GM19025 (cell line): ENCODE measurements around the gene CNTROB.
A peak's percentile ranks its signal among the peaks of the same experiment; 100 is the strongest.

Source experiments
- ATAC-seq: cut with Tn5 transposase; IDR thresholded peaks from one replicate; pipeline ENCODE4 v1.9.1; 2021; ENCODE audit warnings: mild to moderate bottlenecking, low read depth, moderate library complexity; ENCODE audit not compliant: unreplicated experiment

Gene CNTROB, protein sequence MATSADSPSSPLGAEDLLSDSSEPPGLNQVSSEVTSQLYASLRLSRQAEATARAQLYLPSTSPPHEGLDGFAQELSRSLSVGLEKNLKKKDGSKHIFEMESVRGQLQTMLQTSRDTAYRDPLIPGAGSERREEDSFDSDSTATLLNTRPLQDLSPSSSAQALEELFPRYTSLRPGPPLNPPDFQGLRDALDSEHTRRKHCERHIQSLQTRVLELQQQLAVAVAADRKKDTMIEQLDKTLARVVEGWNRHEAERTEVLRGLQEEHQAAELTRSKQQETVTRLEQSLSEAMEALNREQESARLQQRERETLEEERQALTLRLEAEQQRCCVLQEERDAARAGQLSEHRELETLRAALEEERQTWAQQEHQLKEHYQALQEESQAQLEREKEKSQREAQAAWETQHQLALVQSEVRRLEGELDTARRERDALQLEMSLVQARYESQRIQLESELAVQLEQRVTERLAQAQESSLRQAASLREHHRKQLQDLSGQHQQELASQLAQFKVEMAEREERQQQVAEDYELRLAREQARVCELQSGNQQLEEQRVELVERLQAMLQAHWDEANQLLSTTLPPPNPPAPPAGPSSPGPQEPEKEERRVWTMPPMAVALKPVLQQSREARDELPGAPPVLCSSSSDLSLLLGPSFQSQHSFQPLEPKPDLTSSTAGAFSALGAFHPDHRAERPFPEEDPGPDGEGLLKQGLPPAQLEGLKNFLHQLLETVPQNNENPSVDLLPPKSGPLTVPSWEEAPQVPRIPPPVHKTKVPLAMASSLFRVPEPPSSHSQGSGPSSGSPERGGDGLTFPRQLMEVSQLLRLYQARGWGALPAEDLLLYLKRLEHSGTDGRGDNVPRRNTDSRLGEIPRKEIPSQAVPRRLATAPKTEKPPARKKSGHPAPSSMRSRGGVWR

DNA sequence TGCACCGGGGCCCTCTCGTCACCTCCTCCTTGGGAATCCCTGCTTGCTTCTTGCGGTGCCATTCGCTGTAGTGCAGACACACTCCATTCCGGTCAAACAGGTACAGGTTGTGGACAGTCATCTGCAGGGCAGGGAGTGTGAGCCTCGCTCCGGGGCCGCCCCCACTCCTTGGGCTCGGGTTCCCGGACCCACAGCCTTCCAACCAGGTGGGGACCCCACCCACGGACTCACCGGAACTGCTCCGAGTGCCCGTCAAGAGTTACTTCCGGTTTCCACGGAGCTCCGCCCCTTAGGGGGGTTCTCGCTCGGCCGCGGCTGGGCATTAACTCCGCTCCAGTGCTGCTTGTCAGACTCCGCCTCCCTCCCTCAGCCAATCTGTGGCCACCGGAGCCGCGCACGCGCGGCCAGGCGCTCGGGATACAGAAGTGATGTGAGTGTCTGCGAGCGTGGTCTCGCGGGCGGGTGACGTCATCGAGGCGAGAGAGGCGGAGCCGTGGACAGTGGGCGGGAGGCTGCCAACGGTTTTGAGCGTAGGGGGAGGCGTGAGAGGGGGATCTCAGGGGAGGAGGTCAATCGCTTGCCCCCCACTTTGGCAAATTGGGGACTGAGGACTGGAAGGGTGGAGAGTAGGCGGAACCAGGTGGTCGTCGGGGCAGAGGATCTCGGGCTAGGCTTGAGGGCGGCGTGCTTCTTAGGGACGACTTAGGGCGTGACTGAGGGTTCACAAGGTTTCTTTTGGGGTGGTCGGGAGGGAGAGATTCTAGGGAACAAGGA lies at the start of gene CNTROB, which contains the start of gene TRAPPC1:
Gene CNTROB, plus strand, starts transcription at position 498 of the 774 bp plus-strand sequence. CDS start 874 bp downstream, outside the sequence.
Gene TRAPPC1, minus strand, starts transcription at position 238 of the 774 bp plus-strand sequence. Its CDS starts 117 bp downstream, at position 121.
- ATAC-seq = peak; percentile 91

DNA sequence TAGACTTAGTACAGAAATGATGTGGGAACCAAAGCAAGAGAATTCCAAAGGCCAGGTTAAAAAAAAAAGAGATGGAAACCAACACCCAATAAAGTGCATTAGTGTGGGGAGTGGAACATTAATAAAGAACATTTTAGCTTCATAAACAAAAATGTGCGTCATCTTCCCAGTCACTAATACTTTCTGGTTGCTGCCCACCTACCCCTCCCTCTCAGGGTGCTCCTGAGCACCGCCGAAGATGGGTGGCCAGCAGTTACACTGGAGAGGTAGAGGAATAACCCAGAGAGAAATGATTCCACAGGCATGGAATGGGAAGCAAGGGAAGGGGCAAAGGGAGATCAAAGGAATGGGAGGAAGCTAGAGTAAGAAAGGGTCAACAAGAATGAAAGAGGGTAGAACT lies 49.4 kb upstream of the CNTROB start:
- ATAC-seq = no peak

DNA sequence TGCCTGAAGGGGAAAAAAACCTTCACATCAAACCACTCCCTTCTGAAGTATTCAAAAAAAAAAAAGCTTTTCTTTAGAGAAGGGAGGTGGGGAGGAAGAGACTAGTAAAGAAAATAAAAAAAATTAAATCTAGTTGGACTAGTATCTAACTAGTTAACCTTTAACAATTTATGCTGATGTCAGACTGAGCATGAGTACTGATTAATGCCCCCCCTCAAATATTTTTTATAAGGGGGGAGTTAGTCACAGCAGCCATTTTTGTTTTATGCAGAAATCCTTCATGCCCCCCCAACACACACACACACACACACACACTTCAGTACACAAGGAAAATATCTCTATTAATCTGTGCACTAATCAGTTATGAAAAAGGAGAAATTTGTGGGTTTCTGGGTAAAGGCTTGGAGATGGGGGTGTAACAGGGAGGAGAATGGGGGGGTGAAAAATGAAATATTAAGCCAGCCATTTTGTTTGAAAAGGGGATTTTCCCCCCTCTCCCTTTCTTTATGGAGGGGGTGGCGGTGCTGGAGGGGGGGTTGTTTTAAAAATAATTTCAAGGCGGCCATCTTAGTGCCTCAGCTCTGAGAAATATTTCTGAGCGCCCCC lies 48.1 kb upstream of the CNTROB start:
- no peak for ATAC-seq

DNA sequence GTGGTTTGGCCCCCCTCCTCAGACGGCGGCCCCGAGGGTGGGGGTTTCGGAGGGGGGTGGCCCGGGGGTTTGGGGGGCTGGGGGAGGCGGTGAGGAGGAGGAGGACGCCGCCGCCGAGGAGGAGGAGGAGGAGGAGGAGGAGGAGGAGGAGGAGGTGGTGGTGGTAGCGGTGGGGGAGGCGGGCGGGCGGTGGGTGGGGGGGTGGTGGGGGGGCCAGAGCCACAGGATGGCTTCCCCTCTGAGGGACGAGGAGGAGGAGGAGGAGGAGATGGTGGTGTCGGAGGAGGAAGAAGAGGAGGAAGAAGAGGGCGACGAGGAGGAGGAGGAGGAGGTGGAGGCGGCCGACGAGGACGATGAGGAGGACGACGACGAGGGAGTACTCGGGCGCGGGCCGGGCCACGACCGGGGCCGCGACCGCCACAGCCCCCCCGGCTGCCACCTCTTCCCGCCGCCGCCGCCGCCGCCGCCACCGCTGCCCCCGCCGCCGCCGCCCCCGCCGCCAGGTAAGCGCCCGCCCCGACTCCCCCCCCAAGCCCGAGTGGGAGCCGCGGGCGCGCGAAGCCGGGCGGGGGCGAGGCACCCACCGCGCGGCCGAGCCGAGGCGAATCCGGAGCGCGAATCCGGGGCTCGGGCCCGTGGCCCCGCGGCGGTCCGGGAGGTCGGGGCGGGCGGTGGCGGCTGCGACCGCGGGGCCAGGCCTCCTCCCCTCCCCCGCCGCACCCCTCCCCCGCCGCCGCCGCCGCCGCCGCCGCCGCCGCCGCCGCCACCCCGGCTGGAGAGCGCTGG lies 47.2 kb upstream of the CNTROB start:
- ATAC-seq = no peak

DNA sequence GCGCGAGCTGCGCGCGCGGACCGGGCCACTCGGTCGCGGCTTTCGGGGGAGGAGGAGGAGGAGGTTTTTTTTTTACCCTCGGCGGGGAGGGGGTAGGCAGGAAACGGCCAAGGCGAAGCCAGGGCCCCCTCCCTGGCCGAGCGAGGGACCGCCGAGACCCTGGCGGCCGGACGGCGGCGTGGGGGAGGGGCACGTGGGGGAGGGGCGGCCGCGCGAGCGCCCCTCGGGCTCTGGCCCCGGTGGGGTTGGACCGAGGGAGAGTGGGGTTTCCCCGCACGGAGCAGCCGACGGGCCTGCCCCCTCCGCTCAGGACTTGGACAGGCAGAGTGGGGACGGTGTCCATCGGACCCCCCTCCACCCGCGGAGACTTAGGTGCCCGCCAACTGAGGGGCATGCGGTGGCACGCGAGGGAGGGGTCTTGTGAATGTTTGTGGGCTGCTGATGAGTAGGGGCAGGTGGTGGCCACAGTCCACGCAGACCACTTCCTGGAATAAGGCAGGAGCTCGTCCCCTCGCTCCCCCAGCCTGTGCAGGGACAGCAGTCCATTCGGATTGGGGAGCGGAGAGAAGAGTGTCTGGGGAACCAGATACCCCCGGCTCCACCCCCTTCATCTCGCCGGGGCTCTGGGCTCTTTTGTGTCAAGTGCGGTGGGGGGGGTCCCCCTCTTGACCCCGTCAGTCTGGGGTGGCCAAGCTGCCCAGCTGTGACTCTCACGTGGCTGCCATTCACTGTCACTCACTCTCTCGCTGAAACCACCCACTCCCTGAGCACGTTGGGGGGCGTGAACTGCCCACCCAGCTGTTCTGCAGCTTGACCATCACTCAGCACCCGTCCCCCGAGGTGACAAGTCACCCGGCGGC lies 46.4 kb upstream of the CNTROB start:
- ATAC-seq = no peak

DNA sequence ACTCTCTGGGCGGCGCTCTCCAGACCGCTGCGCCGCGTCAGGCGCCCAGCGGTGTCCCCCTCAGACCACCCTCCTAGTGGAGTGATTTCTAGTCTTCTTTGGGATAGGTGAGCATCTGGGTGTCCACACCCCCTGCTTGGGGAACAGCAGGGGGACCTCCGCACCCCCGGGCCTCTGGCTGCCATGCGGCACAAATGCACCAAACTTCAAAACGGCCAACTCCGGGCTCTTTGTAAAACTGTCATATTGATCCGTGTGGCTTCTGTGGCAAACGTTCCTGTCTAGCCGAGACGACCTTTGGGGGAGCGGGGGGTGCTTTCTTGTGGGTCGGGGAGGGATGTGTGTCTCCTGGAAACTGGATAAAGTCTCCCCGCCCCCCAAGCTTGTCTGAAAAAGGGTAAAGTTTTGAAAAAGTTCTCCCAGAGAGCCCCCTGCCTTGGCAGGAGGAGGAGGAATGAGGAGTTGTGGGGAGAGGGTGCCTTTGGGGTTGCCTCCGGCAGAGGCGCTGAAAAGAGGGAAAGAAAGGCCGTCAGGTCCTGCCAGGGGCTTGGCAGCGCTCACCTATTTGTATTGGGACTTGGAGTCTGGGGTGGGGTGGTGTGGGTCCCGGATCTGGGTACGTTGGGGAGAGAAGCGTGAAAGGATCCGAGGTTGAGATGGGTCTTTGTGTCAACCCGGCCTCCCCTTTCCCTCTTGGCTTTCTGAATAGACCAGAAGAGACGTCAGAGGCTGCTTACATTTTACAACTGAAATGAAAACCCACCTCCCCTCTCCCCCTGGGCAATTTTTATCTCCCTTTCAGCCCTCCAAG lies 45.6 kb upstream of the CNTROB start:
- no peak for ATAC-seq

DNA sequence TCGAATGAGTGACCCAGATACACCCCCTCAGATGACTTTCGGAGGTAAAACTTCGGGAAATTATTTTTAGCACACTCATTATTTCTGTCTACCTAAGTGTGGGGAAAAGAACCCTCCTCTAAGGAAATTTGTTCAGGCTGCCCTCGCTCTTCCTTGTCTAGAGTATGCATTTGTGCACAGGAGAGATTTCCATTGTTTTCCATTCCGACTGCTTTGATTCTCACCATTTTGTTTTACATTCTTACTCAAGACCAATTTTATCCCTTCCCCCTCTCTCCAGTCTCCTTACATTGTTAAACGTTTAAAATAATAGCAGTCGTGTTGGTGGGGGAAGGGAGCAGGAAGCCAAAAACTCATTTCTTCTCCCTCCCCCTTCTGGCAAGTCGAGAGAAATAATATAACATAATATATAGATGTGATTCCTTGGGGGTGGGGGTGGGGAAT lies 44.9 kb upstream of the CNTROB start:
- ATAC-seq = no peak

DNA sequence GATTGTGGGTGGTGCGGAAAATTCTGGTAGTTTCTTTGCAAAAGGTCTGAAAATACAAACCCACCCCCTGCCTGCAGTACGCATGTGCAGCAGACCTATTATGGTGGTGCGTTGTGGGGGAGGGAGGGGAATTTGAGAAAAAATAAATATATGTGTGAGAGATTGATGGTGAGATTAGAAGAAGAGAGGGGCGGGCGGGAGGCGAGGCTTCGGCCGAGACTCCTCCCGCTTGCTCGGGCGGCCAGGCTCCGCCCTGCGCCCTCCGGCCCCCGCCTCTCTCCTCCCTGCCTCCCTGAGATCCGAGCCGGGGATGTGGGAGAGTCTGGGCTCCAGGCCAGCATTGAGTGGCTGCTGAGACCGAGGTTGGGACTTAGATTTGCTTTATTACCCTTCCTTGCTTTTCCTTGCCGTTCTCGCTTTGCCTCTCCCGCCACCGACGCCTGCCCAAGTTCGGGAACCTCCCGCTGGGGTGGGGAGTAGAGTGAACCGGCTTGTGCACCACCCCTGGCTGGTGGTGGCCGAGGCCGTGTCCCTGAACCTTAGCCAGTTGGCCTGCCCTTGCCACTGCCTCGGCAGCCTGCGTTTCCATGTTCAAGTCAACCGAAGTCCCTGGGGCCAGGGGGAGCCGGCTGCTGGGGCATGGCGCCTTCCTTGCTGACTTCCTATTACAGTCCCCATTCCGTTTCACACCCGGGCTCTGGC lies 44.4 kb upstream of the CNTROB start:
- ATAC-seq = peak; percentile 39

DNA sequence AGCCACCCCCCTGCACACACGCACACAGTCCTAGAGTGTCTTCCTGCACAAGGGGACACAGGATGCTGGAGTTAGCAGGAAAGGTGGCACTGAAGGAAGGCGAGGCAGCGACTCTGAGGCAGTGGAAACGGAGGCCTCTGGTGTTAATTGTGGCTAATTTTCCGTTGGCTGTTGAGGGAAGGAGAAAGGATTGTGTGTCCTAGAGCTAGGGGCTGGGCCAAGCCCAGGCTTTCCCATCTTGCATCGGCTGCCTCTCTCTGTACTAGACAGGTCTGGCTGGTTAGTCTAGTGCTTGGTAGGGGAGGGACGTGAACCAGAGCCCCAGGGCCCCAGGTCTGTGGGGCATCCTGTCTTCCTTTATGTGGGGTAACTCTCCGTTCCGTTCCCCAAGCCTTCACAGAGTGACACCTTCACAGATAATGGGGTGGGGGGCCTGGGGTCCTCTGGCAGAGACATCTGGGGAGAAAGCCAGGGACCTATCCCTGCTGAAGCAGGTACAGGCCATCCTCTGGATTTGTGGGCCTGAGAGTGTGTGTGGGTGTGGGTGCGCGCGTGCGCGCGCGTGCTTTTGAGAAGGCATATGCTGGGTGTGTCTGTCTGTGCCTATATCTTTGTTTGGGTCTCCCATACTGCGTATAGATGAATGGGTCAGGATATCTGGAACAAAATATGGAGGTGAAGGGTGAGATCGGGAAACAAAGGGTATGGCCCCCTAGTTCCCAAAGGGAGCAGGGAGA lies 43.7 kb upstream of the CNTROB start, which contains the start of gene CHD3:
Gene CHD3, plus strand, starts transcription at position 606 of the 737 bp plus-strand sequence. CDS start 212 bp downstream, outside the sequence.
- no peak for ATAC-seq

DNA sequence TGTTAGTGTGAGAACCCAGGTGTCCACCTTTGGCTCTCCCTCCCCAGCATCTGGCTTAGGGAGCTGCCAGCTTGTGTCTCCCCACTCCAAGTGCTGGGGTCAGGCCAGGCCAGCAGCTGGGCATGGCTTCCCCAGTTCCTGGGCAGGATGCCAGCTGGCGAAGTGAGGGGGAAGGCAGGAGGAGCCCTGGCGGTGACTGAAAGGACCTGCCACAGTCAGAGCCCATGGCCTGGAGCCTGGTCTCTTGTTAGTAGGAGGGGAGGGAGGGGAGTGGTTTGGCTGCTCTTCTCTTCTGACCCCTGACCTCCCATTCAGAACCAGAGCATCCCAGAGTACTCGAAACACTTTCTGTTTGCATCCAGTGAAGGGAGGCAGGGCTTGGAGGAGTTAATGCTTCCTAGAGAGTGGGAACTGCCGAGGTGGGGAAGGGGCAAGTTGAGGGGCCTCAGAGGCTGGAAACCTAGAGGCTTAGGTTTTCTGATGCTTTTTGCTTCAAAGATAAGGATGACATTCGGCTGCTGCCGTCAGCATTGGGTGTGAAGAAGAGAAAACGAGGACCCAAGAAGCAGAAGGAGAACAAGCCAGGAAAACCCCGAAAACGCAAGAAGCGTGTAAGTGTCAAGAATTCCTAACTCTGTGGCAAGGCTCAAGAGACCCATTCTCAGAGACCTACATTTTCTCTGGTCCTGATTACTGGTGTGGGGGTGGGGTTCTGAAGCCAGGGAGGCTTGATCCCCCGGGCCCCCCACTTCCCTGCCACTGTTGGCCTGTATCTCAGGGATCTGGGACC lies 42.6 kb upstream of the CNTROB start:
- no peak for ATAC-seq

DNA sequence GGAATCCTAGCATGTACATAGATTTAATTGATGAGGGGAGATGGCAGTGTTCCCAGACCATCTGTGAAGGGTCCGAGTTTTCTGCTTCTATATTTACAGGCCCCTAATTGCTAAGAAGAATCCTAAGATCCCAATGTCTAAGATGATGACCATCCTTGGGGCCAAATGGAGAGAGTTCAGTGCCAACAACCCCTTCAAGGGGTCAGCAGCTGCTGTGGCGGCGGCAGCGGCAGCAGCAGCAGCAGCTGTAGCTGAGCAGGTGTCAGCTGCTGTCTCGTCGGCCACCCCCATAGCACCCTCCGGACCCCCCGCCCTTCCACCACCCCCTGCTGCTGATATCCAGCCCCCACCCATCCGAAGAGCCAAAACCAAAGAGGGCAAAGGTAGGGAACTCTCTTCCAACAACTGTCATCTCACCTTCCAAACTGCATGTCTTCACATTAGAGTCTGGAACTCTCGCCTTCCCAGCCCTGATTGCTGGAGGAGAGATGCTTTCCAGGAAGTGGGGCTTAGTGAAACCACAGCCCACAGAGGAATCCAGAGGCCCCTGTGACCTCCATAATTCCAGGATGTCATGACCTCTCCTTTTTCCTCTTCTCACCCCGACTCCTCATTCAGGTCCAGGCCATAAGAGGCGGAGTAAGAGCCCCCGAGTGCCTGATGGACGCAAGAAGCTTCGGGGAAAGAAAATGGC lies 38.7 kb upstream of the CNTROB start:
- no peak for ATAC-seq

DNA sequence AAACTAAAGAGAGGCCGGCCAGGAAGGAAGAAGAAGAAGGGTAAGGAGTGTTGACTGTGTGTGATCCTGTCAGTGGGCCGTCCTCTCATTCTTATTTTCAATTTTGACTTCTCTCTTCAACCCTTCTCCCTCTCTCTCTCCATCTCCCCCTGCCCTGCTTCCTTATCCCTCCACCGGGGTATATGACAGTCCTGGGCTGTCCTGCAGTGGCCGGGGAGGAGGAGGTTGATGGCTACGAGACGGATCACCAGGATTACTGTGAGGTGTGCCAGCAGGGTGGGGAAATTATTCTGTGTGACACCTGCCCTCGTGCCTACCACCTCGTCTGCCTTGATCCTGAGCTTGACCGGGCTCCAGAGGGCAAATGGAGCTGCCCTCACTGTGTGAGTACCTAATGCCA lies 37.8 kb upstream of the CNTROB start:
- ATAC-seq = no peak

DNA sequence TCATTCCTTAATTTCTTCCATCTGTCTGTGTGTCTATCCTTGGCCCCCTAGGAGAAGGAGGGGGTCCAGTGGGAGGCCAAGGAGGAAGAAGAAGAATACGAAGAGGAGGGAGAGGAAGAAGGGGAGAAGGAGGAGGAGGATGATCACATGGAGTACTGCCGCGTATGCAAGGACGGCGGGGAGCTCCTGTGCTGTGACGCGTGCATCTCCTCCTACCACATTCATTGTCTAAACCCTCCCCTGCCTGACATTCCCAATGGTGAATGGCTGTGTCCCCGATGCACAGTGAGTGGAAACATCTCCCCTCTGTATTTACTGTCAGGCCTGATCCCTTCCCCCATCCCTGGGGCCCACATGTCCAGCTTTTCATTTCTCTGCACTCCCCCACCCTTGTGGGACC lies 37.1 kb upstream of the CNTROB start:
- ATAC-seq = no peak

DNA sequence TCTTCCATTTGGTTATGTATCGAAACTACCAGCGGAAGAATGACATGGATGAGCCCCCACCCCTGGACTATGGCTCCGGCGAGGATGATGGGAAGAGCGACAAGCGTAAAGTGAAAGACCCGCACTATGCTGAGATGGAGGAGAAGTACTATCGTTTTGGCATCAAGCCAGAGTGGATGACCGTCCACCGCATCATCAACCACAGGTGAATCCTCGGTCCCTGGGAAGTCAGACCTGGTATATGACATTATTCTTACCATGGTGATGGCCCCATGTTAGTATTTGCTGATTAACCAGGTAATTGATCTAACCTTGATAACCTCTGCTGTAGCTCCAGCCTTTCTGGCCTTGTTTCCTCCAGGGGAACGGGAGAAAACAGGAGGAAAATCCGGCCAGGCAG lies 34.9 kb upstream of the CNTROB start:
- ATAC-seq = no peak

DNA sequence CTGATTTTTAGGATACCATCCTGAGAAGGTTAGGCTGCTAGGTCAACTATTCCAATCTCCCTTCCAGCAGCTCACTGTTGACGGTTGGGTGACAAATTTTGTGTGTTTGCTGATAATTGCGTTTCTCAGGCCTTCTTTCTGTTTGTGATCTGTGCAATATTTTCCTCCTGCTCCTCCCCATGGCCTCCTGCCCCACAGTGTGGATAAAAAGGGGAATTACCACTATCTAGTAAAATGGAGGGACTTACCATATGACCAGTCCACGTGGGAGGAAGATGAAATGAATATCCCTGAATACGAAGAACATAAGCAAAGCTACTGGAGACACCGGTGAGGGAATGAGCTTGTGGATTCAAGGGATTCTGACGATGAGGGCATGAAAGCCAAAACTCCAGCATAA lies 34.2 kb upstream of the CNTROB start:
- no peak for ATAC-seq
